Neural crest cell (in vitro differentiated cells): ENCODE measurements around the gene PLCB1. TPM values are rescaled to one million over a fixed set of nuclear protein-coding genes. Genes with fewer than 3 reads are reported as not detected.

Source experiments
- DNase-seq: peaks from one replicate; pipeline ENCODE4 v3.0.0; 2021; ENCODE audit warnings: low read depth, mixed read lengths, low spot score
- H3K27ac Mint-ChIP-seq: one replicate; pipeline ENCODE4 v1.8.0; 2021; ENCODE audit warnings: mild to moderate bottlenecking, mixed read lengths; ENCODE audit not compliant: unreplicated experiment
- H3K27me3 Mint-ChIP-seq: 2 replicates; pipeline ENCODE4 v1.8.0; 2021; ENCODE audit warnings: low read depth, mild to moderate bottlenecking, mixed read lengths
- H3K36me3 Mint-ChIP-seq: 2 replicates; pipeline ENCODE4 v1.8.0; 2021; ENCODE audit warnings: low read depth, mild to moderate bottlenecking, mixed read lengths
- H3K4me1 Mint-ChIP-seq: 2 replicates; pipeline ENCODE4 v1.8.0; 2021; ENCODE audit warnings: mixed read lengths
- H3K4me3 Mint-ChIP-seq: one replicate; pipeline ENCODE4 v1.8.0; 2021; ENCODE audit warnings: mild to moderate bottlenecking, mixed read lengths
- H3K9me3 Mint-ChIP-seq: 2 replicates; pipeline ENCODE4 v1.8.0; 2021; ENCODE audit warnings: mixed read lengths
- total RNA-seq: library from RNA; stranded (reverse); gene quantifications from 2 replicates; pipeline ENCODE4 v1.2.1, GENCODE V29; 2021
- TF ChIP-seq, protein P1 (sequence below): fragments of 200-600 bp; sonication (generic); conservative IDR thresholded peaks from 2 replicates; pipeline ENCODE4 v1.5.0; 2021; ENCODE audit warnings: antibody characterized with exemption, mild to moderate bottlenecking

PLCB1 gene
- total RNA-seq, 1 donor from 2014 or later, result 13.7 TPM

DNA sequence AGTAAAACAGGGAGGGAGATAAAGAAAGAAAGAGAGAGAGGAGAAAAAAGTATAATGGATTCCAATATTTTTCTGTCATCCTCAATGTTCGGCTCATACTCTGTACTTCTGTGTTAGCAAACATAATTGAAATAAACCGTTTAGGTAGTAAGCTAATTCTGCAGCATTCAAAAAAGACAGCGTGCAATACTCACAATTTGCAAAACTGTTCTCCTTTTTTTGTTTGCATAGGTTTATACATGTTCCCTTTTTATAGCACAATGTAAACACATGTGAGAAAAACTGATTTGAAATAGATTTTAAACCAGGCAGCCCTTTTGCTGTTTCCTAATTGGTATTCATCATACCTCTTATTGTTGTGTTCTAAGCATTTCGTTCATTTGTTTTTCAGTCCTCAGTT lies 188.9 kb downstream of the PLCB1 start:
- Mint-ChIP-seq H3K4me3 (no peak overlapping the region), H3K4me1 (peaks cover 5% of the 10 kb centered on the region), H3K36me3 (no peaks in the 10 kb centered on the region), H3K27me3 (no peaks in the 10 kb centered on the region), H3K27ac (no peak overlapping the region), H3K9me3 (no peaks in the 10 kb centered on the region)
- TF ChIP-seq, protein P1, sequence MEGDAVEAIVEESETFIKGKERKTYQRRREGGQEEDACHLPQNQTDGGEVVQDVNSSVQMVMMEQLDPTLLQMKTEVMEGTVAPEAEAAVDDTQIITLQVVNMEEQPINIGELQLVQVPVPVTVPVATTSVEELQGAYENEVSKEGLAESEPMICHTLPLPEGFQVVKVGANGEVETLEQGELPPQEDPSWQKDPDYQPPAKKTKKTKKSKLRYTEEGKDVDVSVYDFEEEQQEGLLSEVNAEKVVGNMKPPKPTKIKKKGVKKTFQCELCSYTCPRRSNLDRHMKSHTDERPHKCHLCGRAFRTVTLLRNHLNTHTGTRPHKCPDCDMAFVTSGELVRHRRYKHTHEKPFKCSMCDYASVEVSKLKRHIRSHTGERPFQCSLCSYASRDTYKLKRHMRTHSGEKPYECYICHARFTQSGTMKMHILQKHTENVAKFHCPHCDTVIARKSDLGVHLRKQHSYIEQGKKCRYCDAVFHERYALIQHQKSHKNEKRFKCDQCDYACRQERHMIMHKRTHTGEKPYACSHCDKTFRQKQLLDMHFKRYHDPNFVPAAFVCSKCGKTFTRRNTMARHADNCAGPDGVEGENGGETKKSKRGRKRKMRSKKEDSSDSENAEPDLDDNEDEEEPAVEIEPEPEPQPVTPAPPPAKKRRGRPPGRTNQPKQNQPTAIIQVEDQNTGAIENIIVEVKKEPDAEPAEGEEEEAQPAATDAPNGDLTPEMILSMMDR, result no peak
- no peak for DNase-seq

DNA sequence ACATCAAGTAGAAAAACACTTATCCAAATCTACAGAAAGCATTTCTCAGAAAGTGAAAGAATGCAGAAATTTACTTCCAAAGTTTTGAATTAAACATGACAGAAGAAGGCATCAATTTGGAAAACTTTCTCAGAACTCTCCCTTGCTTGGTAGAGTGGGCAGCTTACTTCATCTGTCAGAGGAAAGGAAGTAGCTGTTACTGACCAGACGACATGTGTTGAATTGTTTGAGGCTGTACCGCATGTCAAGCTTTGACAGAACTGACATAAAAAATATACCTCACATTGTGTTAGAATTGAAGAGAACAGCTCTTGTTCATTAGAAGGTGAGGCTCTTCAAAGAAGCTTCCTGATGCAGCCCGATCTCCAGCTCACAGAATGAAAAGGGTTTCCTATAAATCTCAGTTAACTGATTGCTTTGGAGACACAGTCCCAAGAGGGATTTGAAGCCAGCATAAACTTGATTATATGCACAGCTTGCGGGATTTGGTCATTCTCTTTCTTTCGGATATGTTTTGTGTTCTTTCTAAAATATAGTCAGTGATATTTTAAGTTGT lies 190.7 kb downstream of the PLCB1 start:
- peaks cover 5% of the 10 kb centered on the region for H3K4me1 Mint-ChIP-seq
- H3K27me3 Mint-ChIP-seq, result no peaks in the 10 kb centered on the region
- no peak overlapping the region for H3K27ac Mint-ChIP-seq
- no peaks in the 10 kb centered on the region for H3K9me3 Mint-ChIP-seq
- no peaks in the 10 kb centered on the region for H3K36me3 Mint-ChIP-seq
- no peak for DNase-seq
- TF ChIP-seq, protein P1, result no peak
- no peak overlapping the region for H3K4me3 Mint-ChIP-seq

DNA sequence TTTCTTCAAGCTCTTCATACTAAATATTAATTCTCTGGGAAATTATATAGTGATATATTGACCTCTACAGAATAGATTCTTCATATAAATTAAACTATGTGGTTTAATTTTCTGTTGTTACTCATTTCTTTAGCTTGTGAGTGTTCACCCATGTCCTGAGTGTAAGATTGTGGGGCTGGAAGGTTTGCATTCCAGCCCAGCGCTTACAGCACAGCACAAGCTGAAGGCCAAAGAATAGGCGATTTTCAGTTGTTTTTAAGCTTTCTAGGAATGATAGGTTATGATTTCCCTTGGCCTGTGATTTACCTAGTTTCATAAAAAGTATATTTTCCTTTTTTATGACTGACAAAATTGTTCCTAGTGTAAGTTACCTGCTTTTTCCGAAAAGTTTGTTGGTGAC lies 194.1 kb downstream of the PLCB1 start:
- no peak overlapping the region for H3K4me3 Mint-ChIP-seq
- no peaks in the 10 kb centered on the region for H3K27me3 Mint-ChIP-seq
- H3K36me3 Mint-ChIP-seq, result no peaks in the 10 kb centered on the region
- H3K27ac Mint-ChIP-seq, result no peak overlapping the region
- TF ChIP-seq, protein P1, result no peak
- no peak for DNase-seq
- H3K9me3 Mint-ChIP-seq, result no peaks in the 10 kb centered on the region
- peaks cover 5% of the 10 kb centered on the region for H3K4me1 Mint-ChIP-seq

DNA sequence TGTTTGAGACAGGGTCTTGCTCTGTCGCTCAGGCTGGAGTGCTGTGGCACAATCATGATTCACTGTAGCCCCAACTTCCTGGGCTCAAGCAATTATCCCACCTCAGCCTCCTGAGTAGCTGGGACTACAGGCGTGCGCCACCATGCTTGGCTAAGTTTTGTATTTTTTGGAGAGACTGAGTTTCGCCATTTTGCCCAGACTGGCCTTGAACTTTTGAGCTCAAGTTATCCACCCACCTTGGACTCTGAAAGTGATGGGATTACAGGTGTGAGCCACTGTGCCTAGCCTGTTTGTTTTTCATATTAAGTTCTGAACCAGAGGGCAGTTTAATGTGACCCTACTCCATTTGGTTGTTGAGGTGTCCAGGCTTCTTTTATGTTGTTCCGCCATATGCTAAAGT lies 194.8 kb downstream of the PLCB1 start:
- TF ChIP-seq, protein P1, result no peak
- no peak overlapping the region for H3K27ac Mint-ChIP-seq
- no peak overlapping the region for H3K4me3 Mint-ChIP-seq
- H3K36me3 Mint-ChIP-seq, result no peaks in the 10 kb centered on the region
- H3K27me3 Mint-ChIP-seq, result no peaks in the 10 kb centered on the region
- peaks cover 11% of the 10 kb centered on the region for H3K4me1 Mint-ChIP-seq
- no peaks in the 10 kb centered on the region for H3K9me3 Mint-ChIP-seq
- no peak for DNase-seq

DNA sequence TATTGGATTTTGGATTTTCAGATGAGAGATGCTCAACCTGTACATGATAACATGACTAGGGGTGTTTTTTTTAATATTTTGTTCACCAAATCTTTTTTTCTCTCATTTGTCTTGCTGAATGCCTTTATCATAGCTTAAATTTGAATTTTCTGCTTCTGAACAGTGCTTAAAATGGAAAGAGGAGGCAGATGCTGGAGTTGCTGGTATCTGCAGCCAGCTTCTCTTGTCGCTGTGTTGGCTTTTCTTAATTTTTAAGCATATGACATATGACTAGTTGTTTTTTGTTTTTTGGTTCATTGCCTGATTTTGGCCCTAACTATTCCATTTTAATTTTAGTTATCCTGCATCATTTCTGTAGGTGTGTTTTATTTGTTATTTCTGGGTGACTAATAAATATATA lies 196.1 kb downstream of the PLCB1 start:
- DNase-seq, result no peak
- H3K4me1 Mint-ChIP-seq, result peaks cover 10% of the 10 kb centered on the region
- H3K27ac Mint-ChIP-seq, result no peak overlapping the region
- H3K27me3 Mint-ChIP-seq, result no peaks in the 10 kb centered on the region
- H3K36me3 Mint-ChIP-seq, result no peaks in the 10 kb centered on the region
- no peaks in the 10 kb centered on the region for H3K9me3 Mint-ChIP-seq
- TF ChIP-seq, protein P1, result no peak
- H3K4me3 Mint-ChIP-seq, result no peak overlapping the region
